Right lobe of liver (tissue), 4 donors: Measurements from ENCODE around the gene TFCP2L1.

Experiments
- CTCF ChIP-seq, 4 donors: fragments of 200-600 bp in 3 of 4; fragments of 450-650 bp in 1 of 4; IDR thresholded peaks; one replicate each; pipeline versions ENCODE4 v1.5.1 to v1.8.0; 2016 to 2022; ENCODE audit warnings: antibody characterized with exemption in 4 of 4, mild to moderate bottlenecking in 2 of 4
- POLR2A ChIP-seq: fragments of 450-650 bp; IDR thresholded peaks from one replicate; pipeline ENCODE4 v1.6.1; 2017; ENCODE audit warnings: antibody characterized with exemption, mild to moderate bottlenecking
- donor health status: DM: no; HTN: no; CAD: no.
- donor health status: DM: no; HTN: no; CAD: no.
- donor health status: DM: no; HTN: yes; CAD: no.

GRCh38 chr2:121256720-121257479 is 28.1 kb downstream of the TFCP2L1 start:
- TF ChIP-seq POLR2A (no peak), CTCF (IDR thresholded peaks at IDR 0.05) (no peak)
